ENCODE measurements around the gene DHODH.
A peak's percentile ranks its signal among the peaks of the same experiment; 100 is the strongest.
"Not testable (repeated sequence)": the region's sequence is repeated elsewhere in the genome, so short reads cannot be mapped to it uniquely, and the experiment has no call there.

Gene DHODH

DNA sequence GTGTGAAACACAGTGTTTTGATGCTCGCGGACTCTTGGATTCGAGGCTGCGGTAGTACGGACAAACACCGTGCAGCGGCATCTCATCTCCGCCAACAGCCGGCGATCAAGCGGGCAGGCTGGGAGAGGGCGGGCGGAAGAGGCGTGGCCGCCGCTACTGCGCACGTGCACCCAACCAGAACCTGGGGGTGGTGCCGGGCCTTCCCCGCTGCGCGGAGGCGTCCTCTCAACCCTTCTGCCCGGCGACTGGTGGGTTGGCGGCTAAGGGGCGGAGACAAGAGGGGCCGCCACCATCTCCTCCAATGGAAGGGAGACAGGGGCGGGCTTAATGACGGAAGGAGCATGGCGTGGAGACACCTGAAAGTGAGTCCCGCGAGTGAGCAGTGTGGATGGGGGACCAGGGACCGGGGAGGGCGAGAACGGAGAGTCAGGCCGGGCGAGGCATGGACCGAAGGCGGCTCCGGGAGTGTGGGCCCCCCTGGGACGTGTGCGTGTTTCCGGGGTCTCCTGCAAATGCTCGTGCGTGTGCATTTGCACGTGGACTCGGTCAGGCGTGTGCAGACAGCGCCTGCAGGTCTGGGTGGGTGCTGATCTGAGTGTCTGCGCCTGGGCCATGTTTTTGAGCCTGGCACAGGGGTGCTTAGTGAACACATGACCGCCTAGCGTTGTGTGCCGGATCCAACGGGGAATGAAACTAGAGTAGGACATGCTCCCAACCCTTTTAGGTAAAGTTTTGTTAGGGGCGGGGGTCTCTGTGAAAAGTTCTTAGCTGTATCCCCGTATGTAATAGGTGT, at the start of gene DHODH:
DHODH (plus strand) TSS at position 321 of the 793 bp plus-strand sequence; CDS start at position 342, 21 bp downstream.
- DNase-seq (ENCODE audit: low read depth) = peak; percentile 97

DNA sequence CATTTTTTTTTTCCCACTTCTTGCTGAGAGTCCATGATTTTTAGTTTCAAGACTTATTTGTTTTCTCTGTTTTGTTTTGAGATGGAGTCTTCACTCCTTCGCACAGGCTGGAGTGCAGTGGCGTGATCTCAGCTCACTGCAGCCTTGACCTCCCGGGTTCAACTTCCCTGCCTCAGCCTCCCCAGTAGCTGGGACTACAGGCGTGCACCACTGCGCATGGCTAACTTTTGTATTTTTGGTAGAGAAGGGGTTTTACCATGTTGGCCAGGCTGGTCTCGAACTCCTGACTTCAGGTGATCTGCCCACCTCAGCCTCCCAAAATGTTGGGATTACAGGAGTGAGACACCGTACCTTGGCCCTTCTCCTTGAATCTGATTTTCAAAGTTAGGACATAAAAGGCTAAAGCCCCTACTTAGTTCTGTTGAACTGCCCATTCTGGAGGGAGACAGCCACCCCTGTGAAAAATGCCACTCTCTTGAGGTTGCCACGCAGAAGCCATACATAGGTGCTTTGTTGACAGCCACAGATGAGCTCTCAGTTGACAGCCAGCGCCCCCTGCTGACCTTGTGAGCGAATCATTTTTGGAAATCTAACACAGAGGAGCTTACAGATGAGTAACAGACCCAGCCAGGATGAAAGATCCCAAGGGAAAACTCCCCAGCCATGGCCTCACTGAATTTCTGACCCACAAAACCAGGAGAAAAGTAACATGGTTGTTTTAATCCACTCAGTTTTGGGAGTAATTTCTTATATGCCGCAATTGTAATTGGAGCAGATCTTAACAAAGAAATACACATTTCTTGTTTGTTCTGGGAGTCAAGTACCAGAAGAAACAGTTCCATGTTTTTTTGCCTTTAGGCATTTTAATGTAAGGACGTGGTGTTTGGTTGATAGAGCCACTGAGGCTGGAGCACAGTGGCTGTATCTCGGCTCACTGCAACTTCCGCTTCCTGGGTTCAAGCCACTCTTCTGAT, 47.2 kb upstream of the DHODH start:
- DNase-seq (ENCODE audit: low read depth) = peak; percentile 62

DNA sequence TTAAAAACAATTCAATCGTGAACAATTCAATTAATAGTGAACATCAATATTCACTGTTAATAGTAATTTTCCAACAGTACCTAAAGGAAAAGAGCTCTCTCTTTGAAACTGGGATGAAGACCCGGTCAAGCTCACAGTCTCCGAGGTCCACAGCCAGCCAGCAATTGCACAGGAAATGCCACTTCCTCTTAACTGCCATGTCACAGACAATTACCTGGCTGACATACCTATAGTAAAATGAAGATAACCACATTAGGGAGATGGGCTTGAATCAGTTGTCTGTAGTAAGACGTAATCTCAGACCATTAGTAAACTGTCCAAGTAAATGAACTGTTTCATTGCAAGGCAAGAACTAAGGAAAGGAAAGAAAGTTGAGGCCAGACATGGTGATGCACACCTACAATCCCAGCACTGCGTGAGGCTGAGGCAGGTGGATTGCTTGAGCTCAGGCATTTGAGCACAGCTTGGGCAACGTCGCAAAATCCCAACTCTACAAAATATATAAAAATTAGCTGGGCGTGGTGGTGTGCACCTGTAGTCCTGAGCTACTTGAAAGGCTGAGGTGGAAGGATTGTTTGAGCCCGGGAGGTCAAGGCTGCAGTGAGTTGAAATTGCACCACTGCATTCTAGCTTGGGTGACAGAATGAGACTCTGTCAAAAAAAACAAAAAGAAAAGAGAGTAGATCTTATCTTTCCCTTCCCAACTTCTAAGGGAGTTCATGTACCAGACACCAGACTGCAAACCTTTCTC, 45.2 kb upstream of the DHODH start:
- no peak for DNase-seq (ENCODE audit: low read depth)

DNA sequence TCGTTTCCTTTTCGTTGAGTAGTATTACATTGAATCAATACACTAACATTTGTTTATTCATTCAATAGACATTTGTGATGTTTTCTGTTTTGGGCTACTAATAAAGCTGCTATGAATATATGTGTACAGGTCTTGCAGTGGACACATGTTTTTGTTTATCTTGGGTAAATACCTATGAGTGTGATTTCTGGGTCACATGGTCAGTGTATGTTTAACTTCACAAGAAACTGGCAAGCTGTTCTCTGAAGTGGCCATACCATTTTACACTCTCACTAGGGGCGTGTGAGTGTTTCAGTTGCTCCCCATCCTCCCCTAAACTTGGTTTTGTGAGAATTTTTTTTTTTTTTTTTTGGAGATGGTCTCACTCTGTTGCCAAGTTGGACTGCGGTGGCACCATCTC, 43.3 kb upstream of the DHODH start:
- no peak for DNase-seq (ENCODE audit: low read depth)

DNA sequence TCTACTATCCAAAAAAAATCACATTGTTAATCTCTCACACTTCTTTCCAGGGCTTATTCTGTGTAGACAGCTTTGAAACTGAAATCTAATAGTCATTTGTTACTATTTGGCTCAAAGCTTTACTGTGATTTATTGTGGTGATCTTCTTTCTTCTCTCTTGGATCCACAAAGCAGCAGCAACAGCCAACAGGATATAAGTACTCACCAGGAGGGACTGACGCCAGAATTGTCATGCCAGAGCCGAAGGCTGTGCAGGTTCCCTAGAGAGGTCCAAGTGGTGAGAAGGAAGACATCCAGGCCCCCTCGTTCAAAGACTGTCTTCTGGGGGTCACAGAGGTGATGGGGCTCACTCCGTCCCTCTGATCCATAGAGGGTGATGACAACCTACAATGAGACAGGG, 41.6 kb upstream of the DHODH start:
- no peak for DNase-seq (ENCODE audit: low read depth)

DNA sequence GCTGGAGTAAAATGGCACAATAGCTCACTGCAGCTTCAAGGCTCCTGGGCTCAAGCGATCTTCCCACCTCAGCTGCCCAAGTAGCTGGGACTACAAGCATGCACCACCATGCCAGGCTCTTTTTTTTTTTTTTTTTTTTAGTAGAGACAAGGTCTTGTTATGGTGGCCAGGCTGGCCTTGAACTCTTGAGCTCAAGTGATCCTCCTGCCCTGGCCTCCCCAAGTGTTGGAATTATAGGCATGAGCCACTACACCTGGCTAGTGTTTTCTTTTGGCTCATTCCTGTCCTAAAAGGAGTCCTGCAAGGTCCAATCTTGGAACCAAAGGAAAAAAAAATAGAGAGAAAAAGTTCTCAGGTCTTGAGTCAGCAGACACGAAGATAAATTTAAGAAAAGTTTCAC, 39.2 kb upstream of the DHODH start:
- no peak for DNase-seq (ENCODE audit: low read depth)

DNA sequence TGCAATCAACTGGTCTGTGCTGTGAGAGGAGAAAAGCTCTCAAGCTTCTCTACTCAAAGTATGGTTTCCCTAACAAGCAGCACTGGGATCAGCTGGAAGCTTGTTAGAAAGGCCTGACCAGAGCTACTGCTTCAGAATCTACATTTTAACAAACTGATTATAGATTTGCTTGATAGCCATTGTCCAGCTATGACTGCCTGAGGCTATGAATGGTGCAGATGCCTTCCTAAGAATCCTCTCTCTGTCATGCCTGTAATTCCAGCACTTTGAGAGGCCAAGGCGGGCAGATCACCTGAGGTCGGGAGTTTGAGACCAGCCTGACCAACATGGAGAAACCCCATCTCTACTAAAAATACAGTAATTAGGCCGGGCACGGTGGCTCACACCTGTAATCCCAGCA, 37.0 kb upstream of the DHODH start:
- no peak for DNase-seq (ENCODE audit: low read depth)

DNA sequence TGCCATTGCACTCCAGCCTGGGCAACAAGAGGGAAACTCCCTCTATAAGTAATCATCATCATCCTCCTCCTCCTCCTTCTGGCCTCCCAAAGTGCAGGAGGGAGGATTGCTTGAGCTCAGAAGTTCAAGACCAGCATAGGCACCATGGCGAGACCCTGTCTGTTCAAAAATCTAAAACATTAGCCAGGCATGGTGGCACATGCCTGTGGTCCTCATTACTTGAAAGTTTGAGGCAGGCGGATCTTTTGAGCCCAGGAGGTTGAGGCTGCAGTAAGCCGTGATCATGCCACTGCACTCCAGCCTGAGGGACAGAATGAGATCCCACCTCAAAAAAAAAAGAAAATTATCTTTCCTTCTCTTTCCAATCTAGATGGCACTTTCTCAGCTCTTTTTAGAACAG, 36.2 kb upstream of the DHODH start:
- no peak for DNase-seq (ENCODE audit: low read depth)

DNA sequence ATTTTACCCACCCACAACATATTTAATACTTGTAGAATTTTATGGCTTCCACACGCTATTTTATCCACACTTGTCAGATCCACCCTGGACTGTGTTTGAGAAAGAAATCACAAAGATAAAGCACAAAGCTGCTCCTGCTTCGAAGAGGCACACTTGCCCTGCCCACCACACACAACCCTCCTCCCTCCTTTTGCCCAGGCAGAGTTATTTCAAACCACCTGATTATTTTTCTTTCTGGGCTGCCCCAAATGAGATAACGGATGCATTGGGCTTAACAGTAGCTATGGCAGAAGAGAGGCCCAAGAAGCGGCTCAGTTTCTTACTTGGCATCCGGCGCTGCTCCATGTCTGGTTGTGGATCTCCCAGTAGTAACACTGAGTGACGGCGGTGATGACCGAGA, 35.5 kb upstream of the DHODH start:
- DNase-seq (ENCODE audit: low read depth) = no peak

DNA sequence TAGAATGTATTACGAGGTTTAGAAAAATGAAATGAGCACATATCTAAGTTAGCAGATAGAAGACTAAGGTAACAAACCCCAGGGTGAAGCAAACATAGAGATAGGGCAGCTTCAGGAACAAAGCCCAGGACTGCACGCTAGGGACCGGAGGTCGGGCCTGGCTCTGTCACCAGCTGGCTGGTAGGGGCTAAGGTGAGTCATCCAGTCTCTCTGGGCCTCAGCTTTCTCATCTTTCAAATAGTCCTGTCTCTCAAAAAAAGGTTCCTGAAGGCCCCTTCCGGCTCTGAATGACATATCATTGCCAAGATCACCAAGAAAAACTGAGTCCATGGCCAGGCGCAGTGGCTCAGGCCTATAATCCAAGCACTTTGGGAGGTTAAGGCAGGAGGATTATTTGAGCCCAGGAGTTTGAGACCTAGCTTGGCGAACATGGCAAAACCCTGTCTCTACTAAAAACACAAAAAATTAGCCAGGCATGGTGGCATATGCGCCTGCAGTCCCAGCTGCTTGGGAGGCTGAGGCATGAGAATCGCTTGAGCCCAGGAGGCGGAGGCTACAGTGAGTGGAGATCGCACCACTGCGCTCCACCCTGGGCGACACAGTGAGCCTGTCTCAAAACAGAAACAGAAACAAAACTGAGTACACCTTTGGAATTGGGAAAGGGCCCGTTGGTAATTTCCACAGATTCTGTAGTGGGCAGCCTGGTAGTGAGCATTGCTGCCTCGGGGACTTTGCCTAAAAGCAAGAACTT, 34.3 kb upstream of the DHODH start:
- DNase-seq (ENCODE audit: low read depth) = no peak

DNA sequence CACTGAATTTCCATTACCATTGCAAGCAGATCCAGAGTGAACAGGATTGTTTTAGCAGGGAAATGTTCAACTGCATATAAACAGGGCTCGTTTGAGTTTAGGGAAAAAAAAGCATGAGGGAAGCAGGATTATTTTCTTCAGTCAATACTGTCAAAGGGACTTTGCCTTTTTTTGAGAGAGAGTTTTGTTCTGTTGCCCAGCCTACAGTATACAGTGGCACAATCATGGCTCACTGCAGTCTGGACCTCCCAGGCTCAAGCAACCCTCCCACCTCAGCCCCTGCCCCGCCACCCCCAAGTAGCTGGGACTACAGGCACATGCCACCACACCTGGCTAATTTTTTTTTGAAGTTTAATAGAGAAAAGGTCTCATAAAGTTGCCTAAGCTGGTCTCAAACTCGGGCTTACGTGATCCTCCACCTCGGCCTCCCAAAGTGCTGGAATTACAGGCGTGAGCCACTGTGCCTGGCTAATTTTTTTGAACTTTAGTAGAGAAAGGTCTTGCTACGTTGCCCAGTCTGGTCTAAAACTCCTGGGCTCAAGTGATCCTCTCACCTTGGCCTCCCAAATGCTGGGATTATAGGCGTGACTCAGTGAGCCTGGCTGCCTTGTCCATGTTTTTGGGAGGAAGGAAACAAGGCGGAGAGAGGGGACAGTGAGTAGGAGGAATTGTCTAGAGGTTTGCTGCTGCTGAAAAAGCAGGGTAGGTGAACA, 23.1 kb upstream of the DHODH start:
- DNase-seq (ENCODE audit: low read depth) = no peak

DNA sequence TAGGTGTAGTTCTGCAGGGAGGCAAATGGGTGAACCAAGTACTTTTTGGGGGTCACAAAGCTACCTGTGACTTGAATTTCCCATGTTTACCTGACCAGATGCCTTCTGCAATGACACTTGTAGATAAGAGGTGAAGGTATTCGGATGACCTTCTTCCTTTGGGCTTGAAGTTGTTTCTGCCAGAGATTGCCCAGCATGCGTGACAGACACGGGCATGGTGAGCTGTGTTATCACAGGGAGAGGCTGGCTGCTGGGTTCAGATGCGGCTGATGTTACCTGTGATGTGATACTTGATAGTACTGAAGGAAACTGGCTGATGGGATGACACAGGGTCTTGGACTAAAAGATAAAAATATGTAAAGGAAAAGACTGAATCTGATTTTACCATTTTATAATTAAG, 22.4 kb upstream of the DHODH start:
- DNase-seq (ENCODE audit: low read depth) = no peak

DNA sequence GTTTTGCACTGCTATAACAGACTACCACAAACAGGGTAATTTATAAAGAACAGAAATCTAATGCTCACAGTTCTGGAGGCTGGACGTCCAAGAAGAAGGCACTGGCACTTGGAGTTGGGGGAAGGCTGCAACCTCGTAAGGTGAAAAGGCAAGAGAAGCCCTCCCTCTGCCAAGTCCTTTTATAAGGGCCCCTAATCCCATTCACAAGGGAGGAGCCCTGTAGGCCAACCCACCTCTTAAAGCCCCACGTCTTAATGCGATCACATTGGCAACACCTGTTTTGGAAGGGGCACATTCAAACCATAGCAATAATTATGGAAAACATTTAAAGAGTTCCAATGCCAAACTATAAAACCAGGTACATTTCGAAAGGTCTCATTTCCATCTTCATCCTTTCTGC, 13.5 kb upstream of the DHODH start:
- no peak for DNase-seq (ENCODE audit: low read depth)

DNA sequence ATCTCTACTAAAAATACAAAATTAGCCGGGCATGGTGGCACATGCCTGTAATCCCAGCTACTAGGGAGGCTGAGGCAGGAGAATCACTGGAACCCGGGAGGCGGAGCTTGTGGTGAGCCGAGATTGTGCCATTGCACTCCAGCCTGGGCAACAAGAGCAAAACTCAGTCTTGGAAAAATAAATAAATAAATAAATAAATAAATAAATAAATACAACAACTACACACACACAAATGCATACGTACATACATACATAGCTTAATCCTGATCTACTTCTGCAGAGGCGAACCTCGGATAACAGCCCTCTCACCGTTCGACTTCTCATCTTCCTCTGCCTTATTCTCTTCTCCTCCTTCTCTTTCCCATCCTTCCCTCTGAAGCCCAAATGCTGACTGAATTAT, 11.0 kb upstream of the DHODH start:
- DNase-seq (ENCODE audit: low read depth) = not testable (repeated sequence)

DNA sequence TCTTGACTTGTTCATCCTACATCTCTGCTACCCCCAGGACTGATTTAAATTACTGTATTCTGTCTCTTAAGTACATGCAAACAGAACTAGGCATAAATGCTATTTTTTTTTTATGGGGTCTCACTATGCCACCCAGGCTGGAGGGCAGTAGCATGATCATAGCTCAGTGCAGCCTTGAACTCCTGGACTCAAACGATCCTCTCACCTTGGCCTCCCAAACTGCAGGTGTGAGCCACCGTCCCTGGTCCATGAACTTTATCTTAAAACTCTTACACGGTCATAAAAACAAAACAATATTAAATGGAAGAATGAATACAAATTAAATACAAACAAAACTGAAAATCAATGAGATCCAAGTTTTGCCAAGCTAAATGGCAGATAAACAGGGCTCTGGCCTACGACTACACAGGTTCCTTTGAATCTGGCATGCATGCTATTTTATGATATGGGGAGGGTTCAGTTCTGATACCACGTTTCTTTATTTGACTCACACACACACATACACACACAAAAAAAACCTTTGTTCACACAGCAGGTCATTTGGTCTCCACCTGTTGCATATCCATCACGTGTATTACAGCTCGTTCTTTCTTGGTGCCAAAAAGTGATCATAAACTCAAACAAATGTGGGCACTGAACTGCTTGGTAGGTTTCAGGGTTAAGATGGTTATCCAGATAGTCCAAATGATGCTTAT, 7.2 kb upstream of the DHODH start:
- DNase-seq (ENCODE audit: low read depth) = no peak

DNA sequence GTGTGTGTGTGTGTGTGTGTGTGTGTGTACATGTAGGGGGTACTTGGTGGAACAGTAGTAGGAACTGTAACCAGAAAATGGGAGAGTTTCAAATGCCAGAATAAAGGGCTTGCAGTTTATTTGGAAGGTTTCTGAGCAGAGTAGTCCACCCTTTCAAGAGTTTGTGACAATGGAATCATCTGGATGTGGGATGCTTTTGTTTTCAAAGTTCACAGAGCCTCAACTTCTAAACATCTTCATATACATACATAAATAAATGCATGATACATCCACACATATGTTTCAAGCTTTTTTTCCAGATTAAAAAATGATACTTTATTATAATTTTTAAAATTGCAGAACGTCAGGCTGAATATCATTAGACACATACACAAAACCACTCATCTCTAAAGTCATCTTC, 5.9 kb upstream of the DHODH start:
- no peak for DNase-seq (ENCODE audit: low read depth)

DNA sequence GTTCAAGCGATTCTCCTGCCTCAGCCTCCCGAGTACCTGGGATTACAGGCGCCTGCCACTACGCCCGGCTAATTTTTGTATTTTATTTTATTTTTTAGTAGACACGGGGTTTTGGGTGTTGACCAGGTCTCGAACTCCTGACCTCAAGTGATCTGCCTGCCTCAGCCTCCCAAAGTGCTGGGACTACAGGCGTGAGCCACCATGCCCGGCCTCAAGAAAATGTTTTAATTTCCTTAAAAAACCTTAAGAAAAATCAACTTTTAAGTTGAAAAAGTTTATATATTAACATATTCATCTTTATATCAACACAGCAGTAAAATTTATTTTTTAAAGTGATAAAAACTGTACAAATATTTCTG, 500 bp upstream of the DHODH start:
- DNase-seq (ENCODE audit: low read depth) = not testable (repeated sequence)

DNA sequence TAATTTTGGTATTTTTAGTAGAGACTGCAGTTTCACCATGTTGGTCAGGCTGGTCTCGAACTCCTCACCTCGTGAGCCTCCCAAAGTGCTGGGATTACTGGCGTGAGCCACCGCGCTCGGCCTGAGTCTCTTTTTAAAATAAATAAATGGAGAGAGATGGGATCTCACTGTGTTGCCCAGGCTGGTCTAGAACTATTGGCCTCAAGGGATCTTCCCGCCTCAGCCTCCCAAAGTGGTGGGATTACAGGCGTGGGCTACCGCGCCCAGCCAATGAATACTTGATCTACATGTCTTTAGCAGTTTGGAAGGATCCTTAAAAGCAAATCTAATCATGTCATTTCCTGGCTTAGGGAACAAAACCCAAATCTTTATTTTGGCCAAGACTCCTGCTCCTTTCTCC, 1.2 kb downstream of the DHODH start:
- no peak for DNase-seq (ENCODE audit: low read depth)

DNA sequence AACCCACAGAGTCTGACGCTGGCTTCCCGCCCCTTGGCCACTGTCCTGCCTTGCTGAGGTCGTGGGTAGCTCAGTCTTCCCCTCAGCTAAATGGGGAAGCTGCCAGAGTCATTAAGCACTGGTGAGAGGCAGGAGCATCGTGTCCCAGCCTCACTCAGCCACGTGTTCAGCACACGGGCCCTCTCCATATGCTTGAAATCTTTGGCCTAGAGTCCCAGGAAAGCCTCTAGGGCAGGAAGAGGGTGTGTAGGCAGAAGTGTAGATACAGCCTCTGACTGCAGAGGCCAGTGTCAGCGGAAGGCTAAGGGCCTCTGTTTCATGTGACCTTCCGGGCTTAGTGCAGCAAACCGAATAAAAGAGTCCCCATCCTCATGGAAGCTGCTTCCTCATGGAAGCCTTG, 4.1 kb downstream of the DHODH start:
- DNase-seq (ENCODE audit: low read depth) = no peak

DNA sequence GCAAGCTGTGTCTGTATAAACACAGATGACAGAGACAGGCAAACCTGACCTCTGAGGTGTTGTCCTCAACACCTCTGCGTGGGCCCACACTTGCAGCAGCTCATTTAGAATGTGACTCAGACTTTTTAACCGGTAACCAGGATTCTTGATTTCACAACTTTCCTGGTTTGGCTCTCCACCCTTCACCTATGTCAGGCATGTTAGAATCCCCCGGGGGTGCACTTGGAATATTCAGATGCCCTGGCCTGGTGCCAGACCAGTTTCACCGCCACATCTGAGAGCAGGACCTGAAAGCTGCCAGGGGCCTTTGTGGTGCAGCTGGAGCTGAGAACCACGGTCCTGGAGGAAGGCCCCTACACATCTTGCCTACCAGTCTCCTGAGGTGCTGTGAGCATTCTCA, 4.8 kb downstream of the DHODH start:
- DNase-seq (ENCODE audit: low read depth) = no peak

Measured in activated T-helper 1 cell treated with Interleukin-2 at 50 U/mL for 16 hours (primary cell).